Kidney (tissue), 14 donors: Measurements from ENCODE around the gene DCAF5. TPM values are rescaled to one million over a fixed set of nuclear protein-coding genes. Genes with fewer than 3 reads are reported as not detected.
"Not testable (repeated sequence)": the region's sequence is repeated elsewhere in the genome, so short reads cannot be mapped to it uniquely, and the experiment has no call there.

Experiments
- DNase-seq, 5 donors: peaks; one replicate each; pipeline ENCODE4 v3.0.0-alpha.2; 2013 to 2020
- FAIRE-seq: peaks from 2 replicates; lab custom pipeline; 2012; peaks lifted over from hg19 to GRCh38; lab: Jason Lieb, UNC
- H3K27ac ChIP-seq, 2 donors: one replicate each; pipeline ENCODE4 v1.7.0; 2013; ENCODE audit warnings: low read depth in 2 of 2, low read length in 2 of 2, inconsistent platforms in 1 of 2
- H3K27me3 ChIP-seq: one replicate; pipeline ENCODE4 v1.7.1; 2013; ENCODE audit warnings: low read length, inconsistent platforms; ENCODE audit not compliant: control insufficient read depth, insufficient read depth
- H3K36me3 ChIP-seq, 3 donors: one replicate each; pipeline versions ENCODE4 v1.7.0 to v1.7.1; 2013; ENCODE audit warnings: low read length in 3 of 3, control low read depth in 1 of 3, inconsistent platforms in 1 of 3; ENCODE audit not compliant: insufficient read depth in 3 of 3, control insufficient read depth in 2 of 3
- H3K4me1 ChIP-seq, 3 donors: one replicate each; pipeline versions ENCODE4 v1.7.0 to v1.7.1; 2013; ENCODE audit warnings: low read length in 3 of 3, inconsistent platforms in 1 of 3, low read depth in 1 of 3; ENCODE audit not compliant: control insufficient read depth in 2 of 3, insufficient read depth in 2 of 3
- H3K4me3 ChIP-seq, 3 donors: one replicate each; pipeline versions ENCODE4 v1.7.0 to v1.8.1; 2013; ENCODE audit warnings: low read length in 3 of 3, control low read depth in 1 of 3, inconsistent platforms in 1 of 3
- H3K9ac ChIP-seq, 3 donors: one replicate each; pipeline versions ENCODE4 v1.7.0 to v1.7.1; 2013; ENCODE audit warnings: low read length in 3 of 3, control low read depth in 1 of 3, inconsistent platforms in 1 of 3
- H3K9me3 ChIP-seq, 3 donors: one replicate each; pipeline versions ENCODE4 v1.7.0 to v1.7.1; 2013; ENCODE audit warnings: low read length in 3 of 3, control low read depth in 1 of 3, inconsistent platforms in 1 of 3; ENCODE audit not compliant: control insufficient read depth in 2 of 3, insufficient read depth in 1 of 3
- CTCF ChIP-seq: IDR thresholded peaks from 3 replicates; pipeline ENCODE4 v1.5.1; 2012; ENCODE audit warnings: mild to moderate bottlenecking, moderate library complexity, borderline replicate concordance; ENCODE audit not compliant: insufficient read depth; ENCODE audit errors: extremely low read depth
- intact Hi-C: fragments of 100-400 bp; cut with DNase I; formaldehyde crosslinking; loops from one replicate; pipeline ENCODE4 v1.11.1; 2022
- polyA plus RNA-seq: library from polyadenylated mRNA; stranded (reverse); fragments of 350-450 nt; fragmentation: Illumina TruSeq; extraction: RNeasy Lipid Tissue Mini Kit (QIAGEN cat#74804); gene quantifications from one replicate; pipeline ENCODE4 v1.2.3, GENCODE V29; 2014; ENCODE audit warnings: low read depth, low replicate concordance; ENCODE audit not compliant: insufficient read depth
- total RNA-seq: library from RNA; stranded (reverse); fragmentation: NEBNext Ultra II Directional; extraction: Animal tissue kit (Norgen Biotek cat#: 25700); gene quantifications from one replicate; pipeline ENCODE4 v1.2.1, GENCODE V29; 2021
- donor health status: control.
- donor health status: control.
- donor health status: control.
- donor health status: control.
- donor health status: control.
- donor health status: DM: yes; HTN: yes; CAD: no.
- donor health status: Normal renal cell carcinoma (clear cell type).

The DCAF5 gene
- total and polyA plus RNA-seq, 2 donors from 2014 or later, result 17.3 to 51.0 TPM

- no peaks in the 10 kb centered on the region for H3K27me3 ChIP-seq
- peaks cover 0 to 14% (median 4%) of the 10 kb centered on the region in 3 donors for H3K4me1 ChIP-seq
- DNase-seq (peak in 3 of 5 donors; percentile 14 to 77 (median 59)), FAIRE-seq (no peak)
- intact Hi-C loops, result no loop called here
- no peak for TF ChIP-seq CTCF
- no peaks in the 10 kb centered on the region for H3K9me3 ChIP-seq
- H3K9ac ChIP-seq, result peak overlapping the region in 1 of 3 donors; percentile 24
- H3K27ac ChIP-seq, result peak overlapping the region; percentile 14 to 81
- peaks cover 0 to 6% (median 3%) of the 10 kb centered on the region in 3 donors for H3K36me3 ChIP-seq
- H3K4me3 ChIP-seq, result no peak overlapping the region
These were observed 73.7 kb downstream of the DCAF5 start for GRCh38 chr14:69079188-69079742.

- peaks cover 0 to 14% (median 4%) of the 10 kb centered on the region in 3 donors for H3K4me1 ChIP-seq
- intact Hi-C loops, result no loop called here
- H3K27me3 ChIP-seq, result no peaks in the 10 kb centered on the region
- no peaks in the 10 kb centered on the region for H3K9me3 ChIP-seq
- FAIRE-seq (no peak), DNase-seq (peak in 1 of 5 donors; percentile 21)
- H3K4me3 ChIP-seq, result no peak overlapping the region
- H3K36me3 ChIP-seq, result peaks cover 0 to 3% (median 3%) of the 10 kb centered on the region in 3 donors
- H3K27ac ChIP-seq, result peak overlapping the region; percentile 5 to 81
- H3K9ac ChIP-seq, result no peak overlapping the region
- no peak for TF ChIP-seq CTCF
These were observed 75.1 kb downstream of the DCAF5 start for GRCh38 chr14:69077841-69078240.

- DNase-seq, H3K27me3 ChIP-seq, H3K4me3 ChIP-seq, FAIRE-seq, H3K36me3 ChIP-seq, H3K9ac ChIP-seq, H3K9me3 ChIP-seq, intact Hi-C loops: not testable (repeated sequence)
- Histone ChIP-seq H3K4me1 (peaks cover 0 to 14% (median 4%) of the 10 kb centered on the region in 3 donors), H3K27ac (peak overlapping the region in 1 of 2 donors; percentile 18)
These were observed 75.7 kb downstream of the DCAF5 start for GRCh38 chr14:69077185-69077584.

- Histone ChIP-seq H3K27me3 (no peaks in the 10 kb centered on the region), H3K4me3 (no peak overlapping the region), H3K36me3 (peaks cover 0 to 6% (median 4%) of the 10 kb centered on the region in 3 donors), H3K27ac (peak overlapping the region in 1 of 2 donors; percentile 16), H3K9ac (no peak overlapping the region), H3K4me1 (peaks cover 0 to 11% (median 4%) of the 10 kb centered on the region in 3 donors), H3K9me3 (no peaks in the 10 kb centered on the region)
- DNase-seq (no peak), FAIRE-seq (no peak)
- no peak for TF ChIP-seq CTCF
- intact Hi-C loops, result no loop called here
These were observed 76.6 kb downstream of the DCAF5 start for GRCh38 chr14:69076341-69076740.
